ENCODE results near the gene CCL14.

Gene CCL14

DNA sequence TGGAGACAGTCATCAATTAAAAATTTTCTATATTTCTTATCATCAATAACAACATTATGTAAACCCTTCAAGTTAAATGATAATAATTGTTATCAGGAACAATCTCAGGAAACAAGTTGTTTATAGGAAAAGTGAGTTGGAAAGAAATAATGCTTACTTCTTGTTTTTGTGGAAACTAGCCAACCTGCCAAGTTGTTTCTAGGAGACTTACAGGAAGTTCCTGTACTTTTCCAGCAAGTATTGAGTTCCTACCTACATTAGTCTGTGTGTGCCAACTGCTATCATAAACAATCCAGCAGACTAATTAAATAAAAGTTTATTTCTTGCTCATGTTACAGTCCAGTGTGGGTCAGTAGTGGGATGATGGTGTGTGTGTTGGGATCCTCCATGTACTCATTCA is 1.6 kb upstream of the CCL14 start:
- DNase-seq (ENCODE audit: low read depth), result no peak

GRCh38 chr17:35984140-35984539 is 2.4 kb downstream of the CCL14 start:
- DNase-seq (ENCODE audit: low read depth), result no peak

- no peak for DNase-seq (ENCODE audit: low read depth)
Observed at GRCh38 chr17:35982409-35983191, 3.9 kb downstream of the CCL14 start.

DNA sequence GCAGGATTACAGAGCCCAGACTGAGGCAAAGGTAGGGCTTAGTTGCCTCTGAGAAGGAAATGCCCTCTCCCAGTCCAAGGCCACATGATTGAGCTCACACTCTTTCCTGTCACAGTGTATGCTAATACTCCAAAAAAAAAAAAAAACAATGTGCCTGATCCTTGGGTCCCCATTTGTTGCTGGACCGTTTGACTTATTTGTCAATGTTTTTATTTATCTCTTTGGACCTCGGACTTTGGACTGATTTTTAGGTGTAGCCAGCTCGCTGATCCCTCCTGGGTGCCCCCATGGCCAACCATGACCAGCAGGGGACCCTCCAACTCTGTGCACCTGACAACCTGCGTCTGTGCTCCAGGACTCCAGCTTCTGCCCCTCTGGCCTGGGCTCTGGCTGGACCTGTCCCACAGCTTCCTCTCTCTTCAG is 4.6 kb downstream of the CCL14 start:
- DNase-seq (ENCODE audit: low read depth), result no peak

DNA sequence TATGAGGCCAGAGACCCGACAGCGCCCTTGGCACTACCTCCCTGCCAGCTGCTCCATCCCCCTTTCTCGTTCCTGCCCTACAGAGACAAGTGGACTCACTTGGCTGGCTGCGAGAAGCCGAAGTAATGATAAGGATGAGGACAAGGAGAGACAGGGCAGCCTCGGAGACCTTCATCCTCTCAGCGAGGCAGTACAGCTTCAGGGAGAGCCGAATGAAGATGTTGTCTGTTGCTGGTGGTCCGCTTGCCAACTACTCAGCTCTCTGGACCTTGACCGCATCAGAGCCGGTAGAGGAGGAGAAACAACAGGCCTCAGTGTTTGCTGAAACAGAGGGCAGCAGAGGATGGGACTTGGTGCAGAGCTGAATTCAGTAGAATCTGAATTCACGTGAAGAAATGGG is 5.3 kb downstream of the CCL14 start, which contains the start of gene CCL16:
Gene CCL16, minus strand, starts transcription at position 252 of the 400 bp plus-strand sequence. Its CDS starts 77 bp downstream, at position 175.
- no peak for DNase-seq (ENCODE audit: low read depth)

DNA sequence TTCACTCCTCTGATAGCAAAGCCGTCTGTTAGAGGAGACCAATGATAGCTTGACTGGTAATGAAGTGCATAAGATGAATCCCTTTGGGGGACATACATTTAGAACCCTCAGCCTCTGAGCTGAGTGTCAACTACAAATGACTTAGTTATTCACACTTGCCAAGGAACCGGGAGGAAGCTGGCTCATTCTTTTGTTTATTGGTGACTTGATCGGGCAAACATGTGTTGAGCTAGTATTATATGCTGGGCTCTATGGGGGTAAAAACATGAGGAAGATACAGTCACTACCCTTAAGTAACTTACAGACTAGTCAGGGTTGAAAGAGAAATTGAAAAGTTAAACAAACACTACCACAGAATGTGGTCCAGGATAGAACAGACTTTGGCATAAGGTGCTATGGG is 8.2 kb downstream of the CCL14 start:
- no peak for DNase-seq (ENCODE audit: low read depth)

DNA sequence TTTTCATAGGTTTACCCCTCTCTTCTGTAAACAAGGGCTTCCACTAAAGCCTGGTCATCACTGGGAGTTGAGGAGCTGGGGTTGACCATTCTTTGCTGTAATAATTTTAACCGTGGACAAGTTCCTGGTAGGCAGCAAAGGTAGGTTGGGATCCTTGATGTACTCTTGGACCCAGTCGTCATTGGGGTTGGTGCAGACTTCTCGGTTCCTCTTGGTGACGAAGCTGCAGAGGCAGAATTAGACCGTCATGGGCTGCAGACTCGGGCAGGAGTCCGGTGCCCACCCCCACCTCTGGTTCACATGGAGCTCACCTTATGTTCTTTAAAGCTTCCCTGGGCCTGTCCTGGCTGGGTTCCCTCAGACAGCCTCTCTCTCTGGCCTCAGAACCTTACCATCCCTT is 9.0 kb downstream of the CCL14 start:
- DNase-seq (ENCODE audit: low read depth), result no peak

GRCh38 chr17:35973333-35974260 is 12.9 kb downstream of the CCL14 start:
- DNase-seq (ENCODE audit: low read depth), result no peak

GRCh38 chr17:35972945-35973332 is 13.6 kb downstream of the CCL14 start:
- DNase-seq (ENCODE audit: low read depth), result no peak

DNA sequence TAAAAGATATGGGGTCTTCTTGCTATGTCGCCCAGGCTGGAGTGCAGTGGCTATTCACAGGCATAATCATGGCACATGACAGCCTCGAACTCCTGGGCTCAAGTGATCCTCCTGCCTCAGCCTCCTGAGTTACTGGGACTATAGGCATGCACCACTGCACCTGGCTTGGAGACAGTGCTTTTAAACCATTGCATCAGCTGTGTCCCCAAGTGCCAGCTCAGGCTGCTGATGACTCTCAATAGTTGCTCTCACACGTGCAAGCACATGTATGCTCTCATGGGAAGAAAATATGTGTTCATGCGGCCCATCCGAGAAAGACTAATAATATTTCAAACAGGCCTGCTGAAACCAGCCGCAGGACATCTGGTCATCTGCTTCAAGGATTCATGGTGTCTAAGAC is 14.0 kb downstream of the CCL14 start:
- DNase-seq (ENCODE audit: low read depth), result no peak

DNA sequence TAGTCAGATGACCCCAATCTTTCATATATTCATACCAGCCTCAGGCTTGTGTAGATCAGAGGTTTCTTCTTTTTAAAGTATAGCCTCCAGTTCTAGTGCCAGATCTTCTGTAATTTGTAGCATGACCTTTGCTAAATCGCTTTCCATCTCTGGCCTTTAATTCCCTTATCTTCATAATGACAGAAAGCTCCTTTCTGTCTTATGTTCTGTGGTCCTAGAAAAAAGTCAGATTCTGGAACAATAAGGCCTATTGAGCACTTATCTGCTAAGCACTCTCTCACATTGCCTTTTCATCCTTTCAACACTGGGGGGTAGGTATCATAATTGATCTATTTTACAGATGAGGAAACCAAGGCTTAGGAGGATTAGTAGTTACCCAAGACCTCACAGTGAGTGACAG is 14.5 kb downstream of the CCL14 start:
- DNase-seq (ENCODE audit: low read depth), result no peak

- DNase-seq (ENCODE audit: low read depth), result peak; percentile 49
Observed at GRCh38 chr17:35969558-35970380, 16.8 kb downstream of the CCL14 start.

DNA sequence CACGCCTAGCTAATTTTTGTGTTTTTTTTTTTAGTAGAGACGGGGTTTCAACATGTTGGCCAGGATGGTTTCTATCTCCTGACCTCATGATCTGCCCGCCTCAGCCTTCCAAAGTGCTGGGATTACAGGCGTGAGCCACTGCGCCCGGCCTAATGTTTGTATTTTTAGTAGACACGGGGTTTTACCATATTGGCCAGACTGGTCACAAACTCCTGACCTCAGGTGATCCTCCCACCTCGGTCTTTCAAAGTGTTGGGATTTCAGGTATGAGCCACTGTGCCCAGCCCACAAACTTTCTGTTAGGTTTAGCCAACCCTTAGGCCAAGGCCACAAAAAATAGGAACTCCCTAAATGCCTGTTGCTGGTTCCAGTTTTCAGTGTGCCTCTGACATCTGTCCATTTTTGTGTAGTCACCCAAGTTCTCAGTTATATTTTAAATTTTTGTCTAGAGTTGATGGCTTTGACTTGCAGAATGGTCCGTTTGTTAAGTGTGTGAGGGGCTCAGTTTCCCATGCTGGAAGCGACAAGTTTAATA is 17.9 kb downstream of the CCL14 start:
- no peak for DNase-seq (ENCODE audit: low read depth)

GRCh38 chr17:35965272-35965671 is 21.3 kb downstream of the CCL14 start:
- no peak for DNase-seq (ENCODE audit: low read depth)

DNA sequence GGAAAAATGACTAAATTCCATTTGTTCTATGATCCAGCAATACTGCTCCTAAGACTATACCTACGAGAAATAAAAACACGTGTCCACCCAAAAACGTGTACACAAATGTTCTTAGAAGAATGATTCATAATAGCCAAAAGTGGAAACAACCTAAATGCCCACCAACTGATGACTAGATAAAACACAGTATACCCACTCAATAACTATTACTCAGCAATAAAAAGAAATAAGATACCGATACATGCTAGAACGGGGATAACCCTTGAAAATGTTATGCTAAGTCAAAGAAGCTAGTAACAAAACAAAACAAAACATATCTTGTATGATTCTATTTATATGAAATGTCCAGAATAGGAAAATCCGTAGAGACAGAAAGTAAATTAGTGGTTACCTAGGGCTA is 22.9 kb downstream of the CCL14 start:
- no peak for DNase-seq (ENCODE audit: low read depth)

DNA sequence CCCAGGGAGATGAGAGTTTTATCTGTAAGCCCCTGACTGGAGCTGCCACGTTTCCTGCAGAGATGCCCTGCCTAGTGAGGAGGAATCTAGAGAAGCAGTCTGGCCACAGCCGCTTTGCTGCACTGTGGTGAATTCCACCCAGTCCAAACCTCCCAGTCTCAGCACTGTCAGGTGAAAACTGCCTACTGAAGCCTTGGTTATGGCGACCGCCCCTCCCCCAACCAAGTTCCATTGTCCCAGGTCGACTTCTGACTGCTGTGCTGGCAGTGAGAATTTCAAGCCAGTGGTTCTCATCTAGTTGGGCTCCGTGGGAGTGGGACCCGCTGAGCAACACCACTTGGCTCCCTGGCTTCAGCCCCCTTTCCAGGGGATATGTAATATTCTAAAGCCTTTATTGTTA is 32.8 kb downstream of the CCL14 start:
- no peak for DNase-seq (ENCODE audit: low read depth)

DNA sequence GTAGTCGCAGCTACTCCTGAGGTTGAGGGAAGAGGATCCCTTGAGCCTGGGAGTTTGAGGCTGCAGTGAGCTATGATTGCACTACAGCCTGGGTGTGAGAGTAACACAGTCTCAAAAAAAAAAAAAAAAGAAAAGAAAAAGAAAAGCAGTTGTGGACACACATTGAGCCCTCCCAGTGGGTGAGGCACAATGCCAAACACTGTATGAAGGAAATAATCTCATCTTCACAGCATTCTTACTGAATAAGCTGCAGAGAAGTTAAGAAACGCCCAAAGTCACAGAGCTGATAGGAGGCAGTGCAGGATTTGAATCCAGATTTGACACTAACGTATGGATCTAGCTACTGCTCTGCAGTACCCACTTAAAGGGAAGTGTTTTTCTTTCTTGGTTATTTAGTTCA is 37.1 kb downstream of the CCL14 start:
- no peak for DNase-seq (ENCODE audit: low read depth)

DNA sequence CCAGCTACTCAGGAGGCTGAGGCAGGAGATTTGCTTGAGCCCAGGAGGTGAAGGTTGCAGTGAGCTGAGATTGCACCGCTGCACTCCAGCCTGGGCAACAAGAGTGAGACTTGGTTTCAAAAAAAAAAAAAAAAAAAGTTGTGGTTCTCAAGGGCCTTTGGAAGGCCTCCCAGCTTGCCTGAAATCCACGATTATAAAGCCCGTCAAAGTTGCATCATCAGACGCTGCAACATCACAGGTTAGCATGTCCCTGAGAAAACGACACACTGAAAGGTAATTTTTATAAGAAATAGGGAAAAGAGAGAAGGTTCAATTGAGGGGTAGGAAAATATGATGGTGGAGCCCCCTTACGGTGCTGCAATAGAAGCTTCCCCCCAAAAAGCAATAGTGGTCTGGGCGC is 38.4 kb downstream of the CCL14 start:
- no peak for DNase-seq (ENCODE audit: low read depth)

- DNase-seq (ENCODE audit: low read depth), result peak; percentile 50
Observed at GRCh38 chr17:35947156-35947585, 39.4 kb downstream of the CCL14 start.

DNA sequence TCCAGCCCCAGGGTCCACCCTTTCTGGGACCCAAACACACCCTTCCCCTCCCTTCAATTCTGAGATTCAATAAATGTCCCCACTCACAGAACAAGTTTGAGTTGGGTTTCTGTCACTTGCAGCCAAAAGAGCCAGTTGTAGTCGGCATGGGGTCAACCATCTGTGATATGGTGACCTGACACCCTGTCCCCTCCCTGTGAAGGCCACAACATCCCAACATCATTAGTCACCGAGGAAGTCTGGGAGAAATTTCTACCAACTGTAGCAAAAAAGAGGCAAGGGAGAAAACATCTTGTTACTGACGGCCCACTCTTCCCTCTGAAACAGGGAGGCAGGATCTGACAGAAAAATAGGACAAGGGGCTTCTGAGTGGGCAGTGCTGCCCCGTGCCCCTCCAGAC is 42.4 kb downstream of the CCL14 start:
- no peak for DNase-seq (ENCODE audit: low read depth)

DNA sequence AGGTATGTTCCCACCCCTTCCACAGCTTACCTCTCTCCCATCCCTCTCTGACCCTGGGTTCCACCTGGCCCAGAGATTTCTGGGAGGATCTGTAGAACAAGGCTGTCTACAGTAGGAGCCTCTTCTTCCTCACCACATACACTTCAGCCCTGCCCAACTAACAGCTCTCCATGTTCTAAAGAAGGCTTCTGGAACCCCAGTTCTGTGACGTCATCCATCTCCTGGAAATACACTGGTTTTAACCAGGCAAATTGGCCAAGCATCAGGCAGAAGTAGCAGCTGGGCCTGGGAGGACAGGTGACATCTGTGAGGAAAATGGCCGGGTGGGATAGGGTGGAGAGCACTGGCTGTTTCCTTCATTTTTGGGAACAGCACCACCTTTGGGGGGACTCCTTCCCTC is 43.0 kb downstream of the CCL14 start, which contains the start of gene LYZL6:
Gene LYZL6, minus strand, starts transcription at position 177 of the 400 bp plus-strand sequence. CDS start 4,357 bp downstream, outside the sequence.
- DNase-seq (ENCODE audit: low read depth), result no peak
